Measurements from ENCODE around the gene SSBP3.

Gene SSBP3

GRCh38 chr1:54340878-54341277 lies 65.3 kb downstream of the SSBP3 start:
- Histone ChIP-seq H3K36me3 (ENCODE audit: insufficient read depth, low read length) (peaks cover 52% of the 10 kb centered on the region), H3K79me2 (ENCODE audit: insufficient read depth, low read length) (peaks cover 98% of the 10 kb centered on the region), H2AFZ (ENCODE audit: low read depth, low read length) (no peak overlapping the region), H3K4me3 (ENCODE audit: low read depth in 1 of 2, low read length in 2 of 2) (no peak overlapping the region), H3K27me3 (ENCODE audit: insufficient read depth, low read length, poor library complexity) (no peaks in the 10 kb centered on the region), H3K27ac (ENCODE audit: low read length) (no peak overlapping the region), H3K9me3 (ENCODE audit: insufficient read depth, low read length, severe bottlenecking) (no peaks in the 10 kb centered on the region), H4K20me1 (ENCODE audit: insufficient read depth, low read length) (peaks cover 73% of the 10 kb centered on the region), H3K4me2 (ENCODE audit: insufficient read depth, low read length) (no peak overlapping the region), H3K9ac (ENCODE audit: low read depth, low read length) (no peak overlapping the region), H3K4me1 (ENCODE audit: insufficient read depth, low read length) (no peaks in the 10 kb centered on the region)
- ATAC-seq (ENCODE audit: insufficient read depth, low read depth) (no peak), DNase-seq (no peak)
- no peak for TF ChIP-seq CTCF (IDR thresholded peaks at IDR 0.05; ENCODE audit: borderline replicate concordance, extremely low read depth, low read length, poor library complexity, severe bottlenecking)
- TF ChIP-seq EZH2 (IDR thresholded peaks at IDR 0.05; ENCODE audit: borderline replicate concordance, low read depth, low read length, severe bottlenecking) = no peak

- H2AFZ ChIP-seq (ENCODE audit: low read depth, low read length) = no peak overlapping the region
- no peak overlapping the region for H3K4me2 ChIP-seq (ENCODE audit: insufficient read depth, low read length)
- no peaks in the 10 kb centered on the region for H3K4me1 ChIP-seq (ENCODE audit: insufficient read depth, low read length)
- H3K9ac ChIP-seq (ENCODE audit: low read depth, low read length) = no peak overlapping the region
- ATAC-seq (ENCODE audit: insufficient read depth, low read depth) (no peak), DNase-seq (no peak)
- H3K4me3 ChIP-seq (ENCODE audit: low read depth in 1 of 2, low read length in 2 of 2) = no peak overlapping the region
- no peak overlapping the region for H3K27ac ChIP-seq (ENCODE audit: low read length)
- no peaks in the 10 kb centered on the region for H3K9me3 ChIP-seq (ENCODE audit: insufficient read depth, low read length, severe bottlenecking)
- H3K27me3 ChIP-seq (ENCODE audit: insufficient read depth, low read length, poor library complexity) = no peaks in the 10 kb centered on the region
- H4K20me1 ChIP-seq (ENCODE audit: insufficient read depth, low read length) = peaks cover 75% of the 10 kb centered on the region
- H3K79me2 ChIP-seq (ENCODE audit: insufficient read depth, low read length) = peaks cover 100% of the 10 kb centered on the region
- TF ChIP-seq EZH2 (IDR thresholded peaks at IDR 0.05; ENCODE audit: borderline replicate concordance, low read depth, low read length, severe bottlenecking) = no peak
- TF ChIP-seq CTCF (IDR thresholded peaks at IDR 0.05; ENCODE audit: borderline replicate concordance, extremely low read depth, low read length, poor library complexity, severe bottlenecking) = no peak
- peaks cover 55% of the 10 kb centered on the region for H3K36me3 ChIP-seq (ENCODE audit: insufficient read depth, low read length)
These were observed 65.8 kb downstream of the SSBP3 start for GRCh38 chr1:54340434-54340833.

GRCh38 chr1:54339126-54339525 lies 67.1 kb downstream of the SSBP3 start:
- Histone ChIP-seq H3K4me1 (ENCODE audit: insufficient read depth, low read length) (no peaks in the 10 kb centered on the region), H3K27ac (ENCODE audit: low read length) (no peak overlapping the region), H3K9ac (ENCODE audit: low read depth, low read length) (no peak overlapping the region), H3K4me2 (ENCODE audit: insufficient read depth, low read length) (no peak overlapping the region), H3K27me3 (ENCODE audit: insufficient read depth, low read length, poor library complexity) (no peaks in the 10 kb centered on the region), H2AFZ (ENCODE audit: low read depth, low read length) (no peak overlapping the region), H3K4me3 (ENCODE audit: low read depth in 1 of 2, low read length in 2 of 2) (no peak overlapping the region), H3K36me3 (ENCODE audit: insufficient read depth, low read length) (peaks cover 55% of the 10 kb centered on the region), H3K79me2 (ENCODE audit: insufficient read depth, low read length) (peaks cover 99% of the 10 kb centered on the region), H3K9me3 (ENCODE audit: insufficient read depth, low read length, severe bottlenecking) (no peaks in the 10 kb centered on the region), H4K20me1 (ENCODE audit: insufficient read depth, low read length) (peaks cover 79% of the 10 kb centered on the region)
- ATAC-seq (ENCODE audit: insufficient read depth, low read depth) (no peak), DNase-seq (no peak)
- TF ChIP-seq EZH2 (IDR thresholded peaks at IDR 0.05; ENCODE audit: borderline replicate concordance, low read depth, low read length, severe bottlenecking) (no peak), CTCF (IDR thresholded peaks at IDR 0.05; ENCODE audit: borderline replicate concordance, extremely low read depth, low read length, poor library complexity, severe bottlenecking) (no peak)

- H3K4me3 ChIP-seq (ENCODE audit: low read depth in 1 of 2, low read length in 2 of 2) = no peak overlapping the region
- H3K27me3 ChIP-seq (ENCODE audit: insufficient read depth, low read length, poor library complexity) = no peaks in the 10 kb centered on the region
- no peak overlapping the region for H3K27ac ChIP-seq (ENCODE audit: low read length)
- ATAC-seq (ENCODE audit: insufficient read depth, low read depth) = no peak
- peaks cover 76% of the 10 kb centered on the region for H4K20me1 ChIP-seq (ENCODE audit: insufficient read depth, low read length)
- TF ChIP-seq EZH2 (IDR thresholded peaks at IDR 0.05; ENCODE audit: borderline replicate concordance, low read depth, low read length, severe bottlenecking) = no peak
- no peak for TF ChIP-seq CTCF (IDR thresholded peaks at IDR 0.05; ENCODE audit: borderline replicate concordance, extremely low read depth, low read length, poor library complexity, severe bottlenecking)
- no peaks in the 10 kb centered on the region for H3K9me3 ChIP-seq (ENCODE audit: insufficient read depth, low read length, severe bottlenecking)
- peaks cover 56% of the 10 kb centered on the region for H3K36me3 ChIP-seq (ENCODE audit: insufficient read depth, low read length)
- H2AFZ ChIP-seq (ENCODE audit: low read depth, low read length) = no peak overlapping the region
- peaks cover 97% of the 10 kb centered on the region for H3K79me2 ChIP-seq (ENCODE audit: insufficient read depth, low read length)
- no peaks in the 10 kb centered on the region for H3K4me1 ChIP-seq (ENCODE audit: insufficient read depth, low read length)
- H3K4me2 ChIP-seq (ENCODE audit: insufficient read depth, low read length) = no peak overlapping the region
- H3K9ac ChIP-seq (ENCODE audit: low read depth, low read length) = no peak overlapping the region
- no peak for DNase-seq
These were observed 67.7 kb downstream of the SSBP3 start for GRCh38 chr1:54338464-54338863.

Measured in DND-41 (cell line).